GM18873 (cell line): Measurements from ENCODE around the gene LGALS3BP.
"Not testable (repeated sequence)": the region's sequence is repeated elsewhere in the genome, so short reads cannot be mapped to it uniquely, and the experiment has no call there.

Experiments
- ATAC-seq: cut with Tn5 transposase; IDR thresholded peaks from one replicate; pipeline ENCODE4 v1.9.1; 2021; ENCODE audit warnings: mild to moderate bottlenecking, moderate library complexity, moderate number of reproducible peaks; ENCODE audit not compliant: unreplicated experiment, low FRiP score

LGALS3BP gene

GRCh38 chr17:78966123-78966813, 13.5 kb downstream of the LGALS3BP start:
- ATAC-seq: no peak

GRCh38 chr17:78965491-78965924, 14.2 kb downstream of the LGALS3BP start:
- ATAC-seq: no peak

GRCh38 chr17:78963378-78963777, 16.3 kb downstream of the LGALS3BP start:
- no peak for ATAC-seq

GRCh38 chr17:78962984-78963348, 16.8 kb downstream of the LGALS3BP start:
- not testable (repeated sequence) for ATAC-seq

- no peak for ATAC-seq
These were observed 17.3 kb downstream of the LGALS3BP start for GRCh38 chr17:78962345-78962983.

- ATAC-seq: no peak
These were observed 18.2 kb downstream of the LGALS3BP start for GRCh38 chr17:78961571-78961970.

GRCh38 chr17:78960928-78961327, 18.8 kb downstream of the LGALS3BP start:
- ATAC-seq: no peak

- ATAC-seq: no peak
These were observed 19.9 kb downstream of the LGALS3BP start for GRCh38 chr17:78959803-78960202.

- ATAC-seq: no peak
These were observed 21.0 kb downstream of the LGALS3BP start for GRCh38 chr17:78958641-78959127.

- no peak for ATAC-seq
These were observed 22.6 kb downstream of the LGALS3BP start for GRCh38 chr17:78957128-78957527.

- ATAC-seq: no peak
These were observed 23.5 kb downstream of the LGALS3BP start for GRCh38 chr17:78956254-78956653.

GRCh38 chr17:78954684-78955083, 25.0 kb downstream of the LGALS3BP start:
- ATAC-seq: no peak

- ATAC-seq: no peak
These were observed 26.1 kb downstream of the LGALS3BP start for GRCh38 chr17:78953356-78954350.

- no peak for ATAC-seq
These were observed 27.0 kb downstream of the LGALS3BP start for GRCh38 chr17:78952706-78953105.

GRCh38 chr17:78951967-78952551, 27.7 kb downstream of the LGALS3BP start:
- ATAC-seq: no peak

GRCh38 chr17:78950870-78951269, 28.9 kb downstream of the LGALS3BP start:
- ATAC-seq: no peak

GRCh38 chr17:78947235-78948149, 32.2 kb downstream of the LGALS3BP start:
- ATAC-seq: no peak

- ATAC-seq: no peak
These were observed 33.1 kb downstream of the LGALS3BP start for GRCh38 chr17:78946631-78947030.

GRCh38 chr17:78946131-78946530, 33.6 kb downstream of the LGALS3BP start:
- ATAC-seq: no peak
